ENCODE data around the gene MMAA. TPM values are rescaled to one million over a fixed set of nuclear protein-coding genes. Genes with fewer than 3 reads are reported as not detected.

Gene MMAA
- total and polyA plus RNA-seq, 9 of the 15 experiments (the other 6 are each of a cell fraction or from before 2014, with no cell fraction given): 0.86 to 2.3 (median 1.4) TPM

- DNase-seq (ENCODE audit: extremely low read depth in 1 of 4, low spot score in 3 of 4) (no peak), FAIRE-seq (no peak), ATAC-seq (no peak)
- no peaks in the 10 kb centered on the region for H3K4me1 ChIP-seq (replicated peaks in 1 of 2; ENCODE audit: control insufficient read depth in 2 of 2, insufficient read depth in 2 of 2, low read length in 2 of 2)
- H3K9ac ChIP-seq (ENCODE audit: insufficient read depth in 1 of 2, low read depth in 2 of 2, low read length in 2 of 2): no peak overlapping the region
- H3K4me2 ChIP-seq (ENCODE audit: insufficient read depth, low read length): no peak overlapping the region
- H2AFZ ChIP-seq (ENCODE audit: low read depth, low read length): no peak overlapping the region
- no peak overlapping the region for H3K27ac ChIP-seq (ENCODE audit: extremely low read depth, low read depth, low read length)
- no peaks in the 10 kb centered on the region for H3K9me1 ChIP-seq (ENCODE audit: control insufficient read depth, insufficient read depth, low read length)
- 2% methylated on average over 3 of the region's 3 CpGs for WGBS (ENCODE audit: insufficient coverage, low coverage, missing lambda C conversion rate)
- no peak overlapping the region for H3K4me3 ChIP-seq
- BruUV-seq (replicated peaks): no TSS peak
- intact Hi-C loops (cut with micrococcal nuclease): no loop called here
- no peaks in the 10 kb centered on the region for H3K79me2 ChIP-seq (ENCODE audit: control insufficient read depth, insufficient read depth, low read length)
- no peaks in the 10 kb centered on the region for H3K36me3 ChIP-seq (ENCODE audit: control insufficient read depth, insufficient read depth, low read length)
- in situ Hi-C loops (cut with MboI): no loop called here
- H4K20me1 ChIP-seq (replicated peaks; ENCODE audit: control insufficient read depth, insufficient read depth, low read length): no peaks in the 10 kb centered on the region
- ChIA-PET POLR2A (no interaction called here), CTCF (ENCODE audit: low intra/inter-chr PET ratio) (no interaction called here)
- TF ChIP-seq RBM39 (optimal IDR thresholded peaks at IDR 0.05; ENCODE audit: low read depth, low read length): no peak
- no peaks in the 10 kb centered on the region for H3K9me3 ChIP-seq (replicated peaks; ENCODE audit: control insufficient read depth, insufficient read depth, low read depth, low read length)
- no peaks in the 10 kb centered on the region for H3K27me3 ChIP-seq (ENCODE audit: control insufficient read depth in 2 of 2, insufficient read depth in 2 of 2, low read length in 2 of 2)
Measured at GRCh38 chr4:145644699-145645098, 25.5 kb downstream of the MMAA start.

DNA sequence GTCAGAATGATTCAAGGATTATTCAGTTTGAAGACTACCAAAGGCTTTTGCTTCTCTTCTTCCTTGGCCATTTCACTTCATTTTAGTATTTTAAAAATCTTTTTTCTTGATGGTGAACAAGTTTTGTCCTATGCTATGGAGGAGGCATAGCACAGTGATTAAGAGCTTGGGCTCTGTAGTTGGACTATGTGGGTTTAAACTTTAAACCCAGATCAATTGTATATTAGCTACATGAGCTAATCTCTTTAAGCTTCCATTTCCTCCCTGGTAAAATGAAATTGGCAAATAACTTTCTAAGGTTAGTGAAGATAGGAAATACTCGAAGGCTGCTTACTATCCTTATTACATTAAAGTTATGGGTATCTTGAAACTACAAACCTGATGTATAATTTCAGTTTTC is 37.0 kb downstream of the MMAA start:
- BruUV-seq (replicated peaks): no TSS peak
- no peaks in the 10 kb centered on the region for H4K20me1 ChIP-seq (replicated peaks; ENCODE audit: control insufficient read depth, insufficient read depth, low read length)
- no peaks in the 10 kb centered on the region for H3K9me1 ChIP-seq (ENCODE audit: control insufficient read depth, insufficient read depth, low read length)
- no peak overlapping the region for H3K9ac ChIP-seq (ENCODE audit: insufficient read depth in 1 of 2, low read depth in 2 of 2, low read length in 2 of 2)
- CTCF ChIA-PET (ENCODE audit: low intra/inter-chr PET ratio): no interaction called here
- no peak overlapping the region for H2AFZ ChIP-seq (ENCODE audit: low read depth, low read length)
- H3K4me3 ChIP-seq: no peak overlapping the region
- intact Hi-C loops (cut with micrococcal nuclease): no loop called here
- POLR2A ChIA-PET: interaction anchor here (0.7 kb wide), 1 partner anchor 77 kb away, joined by 3 read pairs; no protein-coding TSS in a partner anchor
- no peak for DNase-seq (ENCODE audit: extremely low read depth in 1 of 4, low spot score in 3 of 4)
- no peaks in the 10 kb centered on the region for H3K36me3 ChIP-seq (ENCODE audit: control insufficient read depth, insufficient read depth, low read length)
- in situ Hi-C loops (cut with MboI): no loop called here
- no peak overlapping the region for H3K4me2 ChIP-seq (ENCODE audit: insufficient read depth, low read length)
- no peaks in the 10 kb centered on the region for H3K79me2 ChIP-seq (ENCODE audit: control insufficient read depth, insufficient read depth, low read length)
- H3K9me3 ChIP-seq (replicated peaks; ENCODE audit: control insufficient read depth, insufficient read depth, low read depth, low read length): no peaks in the 10 kb centered on the region
- 0% methylated on average over 1 of the region's 1 CpG for WGBS (ENCODE audit: insufficient coverage, low coverage, missing lambda C conversion rate)
- no peak for FAIRE-seq
- H3K4me1 ChIP-seq (replicated peaks in 1 of 2; ENCODE audit: control insufficient read depth in 2 of 2, insufficient read depth in 2 of 2, low read length in 2 of 2): no peaks in the 10 kb centered on the region
- no peaks in the 10 kb centered on the region for H3K27me3 ChIP-seq (ENCODE audit: control insufficient read depth in 2 of 2, insufficient read depth in 2 of 2, low read length in 2 of 2)
- H3K27ac ChIP-seq (ENCODE audit: extremely low read depth, low read depth, low read length): no peak overlapping the region
- no peak for ATAC-seq
- no peak for TF ChIP-seq FOXA1 (IDR thresholded peaks at IDR 0.05; ENCODE audit: borderline replicate concordance)
- TF ChIP-seq FOSL1 (tag; conservative IDR thresholded peaks at IDR 0.05): no peak
- no peak for TF ChIP-seq EGR1 (conservative IDR thresholded peaks at IDR 0.05)
- no peak for TF ChIP-seq ZNF76 (CRISPR knock-in tag; IDR thresholded peaks at IDR 0.05; ENCODE audit: borderline replicate concordance)
- no peak for TF ChIP-seq ATF2 (CRISPR knock-in tag; IDR thresholded peaks at IDR 0.05)
- TF ChIP-seq TCF7L2 (IDR thresholded peaks at IDR 0.05; ENCODE audit: low read depth, low read length): no peak
- no peak for TF ChIP-seq SUPT5H (IDR thresholded peaks at IDR 0.05)
- no peak for TF ChIP-seq CBX5 (IDR thresholded peaks at IDR 0.05; ENCODE audit: borderline replicate concordance, low read depth)
